NB4 (cell line): ENCODE results near the gene DSP.

ENCODE experiments used
- DNase-seq: peaks from one replicate; pipeline ENCODE4 v3.0.0; 2010; ENCODE audit warnings: low read depth
- H3K4me3 ChIP-seq: one replicate; pipeline ENCODE4 v1.5.1; 2011; ENCODE audit warnings: mild to moderate bottlenecking, low read depth, low read length, moderate library complexity
- MYC ChIP-seq: IDR thresholded peaks from 2 replicates; pipeline ENCODE4 v1.6.1; 2011; ENCODE audit warnings: low read depth, low read length
- POLR2A ChIP-seq: IDR thresholded peaks from 2 replicates; pipeline ENCODE4 v1.6.1; 2011; ENCODE audit warnings: mild to moderate bottlenecking; ENCODE audit not compliant: insufficient read length; ENCODE audit errors: extremely low read depth
- TF ChIP-seq, protein P1 (sequence below): IDR thresholded peaks from 2 replicates; pipeline ENCODE4 v1.6.1; 2011; ENCODE audit warnings: low read depth, low read length
- TF ChIP-seq, protein P2 (sequence below): IDR thresholded peaks from one replicate; pipeline ENCODE4 v1.5.1; 2012; ENCODE audit warnings: low read depth, low read length

The DSP gene

DNA sequence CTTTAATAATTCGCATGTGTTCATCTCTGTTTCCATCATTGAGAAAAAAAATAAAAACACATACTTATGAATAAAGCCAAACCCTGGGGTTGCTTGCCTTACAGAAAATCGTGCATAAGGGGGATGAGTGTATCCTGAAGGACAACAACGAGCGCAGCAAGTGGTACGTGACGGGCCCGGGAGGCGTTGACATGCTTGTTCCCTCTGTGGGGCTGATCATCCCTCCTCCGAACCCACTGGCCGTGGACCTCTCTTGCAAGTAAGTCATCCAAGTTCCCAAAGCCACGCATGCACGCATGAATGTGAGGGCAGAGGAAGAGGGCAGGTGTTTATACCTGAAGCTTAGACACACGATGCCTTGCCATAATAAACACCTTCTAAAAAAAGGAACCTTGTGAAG lies 27.6 kb downstream of the DSP start:
- DNase-seq = no peak
- TF ChIP-seq, protein P1, sequence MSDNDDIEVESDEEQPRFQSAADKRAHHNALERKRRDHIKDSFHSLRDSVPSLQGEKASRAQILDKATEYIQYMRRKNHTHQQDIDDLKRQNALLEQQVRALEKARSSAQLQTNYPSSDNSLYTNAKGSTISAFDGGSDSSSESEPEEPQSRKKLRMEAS = no peak
- TF ChIP-seq, protein P2, sequence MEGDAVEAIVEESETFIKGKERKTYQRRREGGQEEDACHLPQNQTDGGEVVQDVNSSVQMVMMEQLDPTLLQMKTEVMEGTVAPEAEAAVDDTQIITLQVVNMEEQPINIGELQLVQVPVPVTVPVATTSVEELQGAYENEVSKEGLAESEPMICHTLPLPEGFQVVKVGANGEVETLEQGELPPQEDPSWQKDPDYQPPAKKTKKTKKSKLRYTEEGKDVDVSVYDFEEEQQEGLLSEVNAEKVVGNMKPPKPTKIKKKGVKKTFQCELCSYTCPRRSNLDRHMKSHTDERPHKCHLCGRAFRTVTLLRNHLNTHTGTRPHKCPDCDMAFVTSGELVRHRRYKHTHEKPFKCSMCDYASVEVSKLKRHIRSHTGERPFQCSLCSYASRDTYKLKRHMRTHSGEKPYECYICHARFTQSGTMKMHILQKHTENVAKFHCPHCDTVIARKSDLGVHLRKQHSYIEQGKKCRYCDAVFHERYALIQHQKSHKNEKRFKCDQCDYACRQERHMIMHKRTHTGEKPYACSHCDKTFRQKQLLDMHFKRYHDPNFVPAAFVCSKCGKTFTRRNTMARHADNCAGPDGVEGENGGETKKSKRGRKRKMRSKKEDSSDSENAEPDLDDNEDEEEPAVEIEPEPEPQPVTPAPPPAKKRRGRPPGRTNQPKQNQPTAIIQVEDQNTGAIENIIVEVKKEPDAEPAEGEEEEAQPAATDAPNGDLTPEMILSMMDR = no peak
- TF ChIP-seq POLR2A = no peak
- TF ChIP-seq MYC = no peak
- no peak overlapping the region for H3K4me3 ChIP-seq

DNA sequence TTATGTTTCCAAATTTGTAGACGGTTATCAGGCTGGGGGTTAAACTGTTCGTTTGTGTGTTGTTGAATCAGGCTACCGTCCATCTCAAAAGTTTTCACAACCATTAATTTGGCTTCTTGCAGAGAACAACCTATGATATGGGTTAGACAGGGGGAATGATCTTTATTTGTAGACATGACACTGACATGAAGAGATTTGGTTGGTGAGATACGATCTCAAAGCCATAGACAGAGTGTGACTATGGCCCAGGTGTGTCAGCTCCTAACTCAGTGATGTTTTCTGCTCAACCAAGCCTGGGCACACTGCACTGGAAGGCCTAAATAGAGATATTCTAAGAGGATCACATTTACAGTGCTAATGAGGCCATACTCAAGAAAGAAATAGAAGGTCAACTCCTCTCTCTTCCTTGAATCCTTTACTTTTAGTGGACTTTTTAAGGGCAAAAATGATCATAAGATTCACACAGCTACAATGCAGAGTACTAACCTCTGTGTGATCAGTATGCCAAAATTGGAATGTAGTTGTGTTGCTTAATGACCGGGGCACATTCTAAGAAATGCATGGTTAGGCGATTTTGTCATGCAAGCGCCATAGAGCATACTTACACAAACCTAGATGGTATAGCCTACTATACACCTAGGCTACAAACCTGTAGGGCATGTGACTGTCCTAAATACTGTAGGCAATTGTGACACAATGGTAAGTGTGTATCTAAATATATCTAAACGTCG lies 30.9 kb downstream of the DSP start:
- no peak for DNase-seq
- no peak overlapping the region for H3K4me3 ChIP-seq
- TF ChIP-seq, protein P2 = no peak
- TF ChIP-seq, protein P1 = no peak
- TF ChIP-seq POLR2A (no peak), MYC (no peak)

DNA sequence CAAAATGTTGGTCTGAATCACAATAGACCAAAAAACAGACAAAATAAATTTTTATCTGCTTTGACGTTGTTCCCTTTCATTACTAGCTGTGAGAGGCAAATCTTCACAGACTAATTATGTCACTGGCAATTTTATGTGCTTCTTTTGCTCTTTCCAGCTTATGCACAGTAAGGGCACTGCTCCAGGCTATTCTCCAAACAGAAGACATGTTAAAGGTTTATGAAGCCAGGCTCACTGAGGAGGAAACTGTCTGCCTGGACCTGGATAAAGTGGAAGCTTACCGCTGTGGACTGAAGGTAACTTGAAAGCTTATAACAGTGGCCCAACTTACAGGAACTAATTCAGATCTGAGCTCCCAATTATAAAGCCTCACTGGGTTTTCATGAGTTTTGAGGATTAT lies 33.0 kb downstream of the DSP start:
- no peak for DNase-seq
- no peak overlapping the region for H3K4me3 ChIP-seq
- TF ChIP-seq, protein P2 = no peak
- TF ChIP-seq, protein P1 = no peak
- TF ChIP-seq MYC (no peak), POLR2A (no peak)

DNA sequence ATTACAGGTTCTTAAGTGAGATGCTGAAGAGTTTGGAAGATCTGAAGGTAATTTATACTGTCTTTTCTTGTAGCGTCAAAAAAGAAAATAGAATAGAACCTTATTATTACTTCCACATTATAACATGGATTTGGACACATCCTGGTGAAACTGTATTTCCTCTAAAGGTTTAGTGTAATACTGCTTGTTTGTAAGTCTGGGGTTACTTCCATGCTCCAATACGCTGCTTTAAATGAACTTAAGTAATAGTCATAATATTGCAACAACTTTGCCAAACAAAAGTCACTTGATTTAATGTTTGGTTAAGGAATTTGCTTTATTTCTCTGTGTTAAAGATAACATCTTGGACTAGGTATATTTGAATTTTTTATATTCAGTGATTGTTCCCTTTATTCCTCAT lies 37.0 kb downstream of the DSP start:
- no peak for DNase-seq
- no peak overlapping the region for H3K4me3 ChIP-seq
- no peak for TF ChIP-seq POLR2A
- TF ChIP-seq, protein P1 = no peak
- no peak for TF ChIP-seq MYC
- TF ChIP-seq, protein P2 = no peak

DNA sequence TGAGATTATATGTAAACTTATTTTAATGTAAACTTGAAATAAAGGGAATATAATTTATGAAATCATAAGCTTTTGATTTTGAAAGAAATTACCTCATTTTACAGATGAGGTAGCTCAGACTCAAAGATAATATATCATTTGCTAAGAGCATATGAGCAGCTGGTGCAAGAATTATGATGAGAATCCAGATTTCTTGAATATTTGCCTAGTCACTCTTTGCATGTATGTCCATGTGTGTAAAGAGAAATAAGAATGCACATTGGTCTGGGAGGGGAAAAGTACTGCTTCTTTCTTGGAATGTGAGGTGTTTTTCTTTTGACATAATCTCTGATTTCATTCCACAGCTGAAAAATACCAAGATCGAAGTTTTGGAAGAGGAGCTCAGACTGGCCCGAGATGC lies 37.5 kb downstream of the DSP start:
- H3K4me3 ChIP-seq = no peak overlapping the region
- no peak for DNase-seq
- TF ChIP-seq, protein P1 = no peak
- TF ChIP-seq POLR2A (no peak), MYC (no peak)
- TF ChIP-seq, protein P2 = no peak
